ENCODE results near the gene ABCB11. TPM values are rescaled to one million over a fixed set of nuclear protein-coding genes. Genes with fewer than 3 reads are reported as not detected.

ABCB11 gene
- total RNA-seq, 1 experiment from 2014 or later = 0.12 TPM

DNA sequence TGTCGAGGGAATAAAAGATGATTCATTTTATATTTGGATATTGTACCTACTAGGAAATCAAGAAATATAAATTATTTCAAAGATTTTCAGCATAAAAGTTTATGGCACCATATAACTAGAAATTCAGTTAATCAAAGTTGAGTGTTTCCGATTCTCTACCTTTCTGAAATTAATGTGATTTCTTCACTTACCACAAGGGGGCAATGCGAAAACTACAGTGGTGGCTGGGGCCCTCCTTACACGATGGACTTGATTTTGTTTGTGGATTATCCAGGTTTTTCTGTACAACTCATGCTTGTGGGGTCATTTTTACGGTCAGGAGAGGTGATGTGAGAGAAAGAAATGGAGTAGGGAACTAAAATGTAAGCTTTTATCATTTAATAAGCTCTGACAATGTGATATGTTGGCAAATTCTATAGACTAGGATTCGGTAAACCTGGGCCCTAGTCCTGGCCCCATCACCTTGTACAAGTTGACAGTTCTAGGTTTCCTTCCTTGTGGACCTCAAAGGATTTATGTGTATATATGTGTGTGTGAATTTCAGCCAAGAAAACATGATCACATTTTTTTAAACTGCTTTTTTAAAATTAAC lies 82.4 kb downstream of the ABCB11 start:
- Histone ChIP-seq H2AFZ (ENCODE audit: low read depth, low read length, poor library complexity, severe bottlenecking) (peak overlapping the region; percentile 68), H4K20me1 (ENCODE audit: insufficient read depth) (no peaks in the 10 kb centered on the region), H3K9me3 (ENCODE audit: control insufficient read depth in 1 of 2, insufficient read depth in 1 of 2, low read depth in 1 of 2, low read length in 2 of 2) (no peaks in the 10 kb centered on the region), H3K27me3 (ENCODE audit: insufficient read depth, low read length) (no peaks in the 10 kb centered on the region; the same call in 1 of the 2 replicates), H3K9me2 (ENCODE audit: insufficient read depth) (no peaks in the 10 kb centered on the region), H3K4me3 (replicated peaks in 1 of 2; ENCODE audit: low read depth in 1 of 2, low read length in 2 of 2) (no peak overlapping the region), H3K4me2 (ENCODE audit: low read length) (no peak overlapping the region), H3K79me2 (ENCODE audit: insufficient read depth, low read length) (no peaks in the 10 kb centered on the region), H3K9ac (ENCODE audit: low read length) (no peak overlapping the region), H3K4me1 (ENCODE audit: control insufficient read depth in 1 of 2, insufficient read depth in 2 of 2, low read length in 2 of 2) (no peaks in the 10 kb centered on the region), H3K36me3 (ENCODE audit: control insufficient read depth in 1 of 2, insufficient read depth in 2 of 2, low read length in 2 of 2) (no peaks in the 10 kb centered on the region), H3K27ac (ENCODE audit: low read depth, low read length) (no peak overlapping the region)
- BruUV-seq (replicated peaks) = no TSS peak
- ATAC-seq (peak; percentile 91), DNase-seq (ENCODE audit: low read depth, low spot score) (no peak)
- intact Hi-C loops (cut with micrococcal nuclease) = no loop called here
- ChIA-PET RAD21 (ENCODE audit: low non-redundant PET in 1 of 2, low total read pairs in 2 of 2, uncharacterized antibody in 2 of 2, unreplicated experiment in 2 of 2) (no interaction called here), POLR2A (no interaction called here), CTCF (no interaction called here)
- TF ChIP-seq EZH2 (IDR thresholded peaks at IDR 0.05) = no peak
- no peak for TF ChIP-seq TCF7L2 (IDR thresholded peaks at IDR 0.05; ENCODE audit: borderline replicate concordance, extremely low read depth, insufficient read depth, insufficient read length)
- TF ChIP-seq ELF1 (IDR thresholded peaks at IDR 0.05; ENCODE audit: borderline replicate concordance, low read depth) = no peak
- no peak for TF ChIP-seq ZBTB33 (IDR thresholded peaks at IDR 0.05; ENCODE audit: extremely low read depth, insufficient replicate concordance, low read length)
- no peak for TF ChIP-seq JUND (IDR thresholded peaks at IDR 0.05)
- peak; percentile 60 for TF ChIP-seq RAD21 (IDR thresholded peaks at IDR 0.05; ENCODE audit: low read depth)
- TF ChIP-seq ATF3 (IDR thresholded peaks at IDR 0.05) = no peak
- TF ChIP-seq CTCF (IDR thresholded peaks at IDR 0.05 in 2 of 3, conservative IDR thresholded peaks at IDR 0.05 in 1 of 3; ENCODE audit: borderline replicate concordance in 1 of 3, insufficient read depth in 1 of 3, low read depth in 2 of 3, low read length in 2 of 3) = peak; percentile 53 to 82 (median 62); a peak in 5 of 6 replicates
- no peak for TF ChIP-seq ZFX (IDR thresholded peaks at IDR 0.05)

All from HCT116 (cell line).